GM23338 (cell line): ENCODE measurements around the gene SREK1IP1. TPM values are rescaled to one million over a fixed set of nuclear protein-coding genes. Genes with fewer than 3 reads are reported as not detected.

ENCODE experiments used
- ATAC-seq: fragments of 200-7000 bp; cut with Tn5 transposase; 3 replicates; pipeline ENCODE4 v1.9.1; 2020
- DNase-seq: peaks from one replicate; pipeline ENCODE4 v3.0.0-alpha.2; 2015; ENCODE audit warnings: low spot score
- H2AFZ ChIP-seq: fragments of 200-600 bp; sonication (generic); 2 replicates; pipeline ENCODE4 v1.8.0; 2016; ENCODE audit warnings: antibody characterized with exemption, mild to moderate bottlenecking, moderate library complexity
- H3F3A ChIP-seq: fragments of 200-600 bp; sonication (generic); replicated peaks from 2 replicates; pipeline ENCODE4 v1.8.0; 2017; ENCODE audit warnings: antibody characterized with exemption, mixed run types, low read depth
- H3K27ac ChIP-seq: fragments of 200-600 bp; sonication (generic); 2 replicates; pipeline ENCODE4 v1.6.1; 2016; ENCODE audit warnings: low read depth
- H3K27me3 ChIP-seq: fragments of 200-600 bp; sonication (generic); 2 replicates; pipeline ENCODE4 v1.8.0; 2016; ENCODE audit warnings: mild to moderate bottlenecking, mixed run types, moderate library complexity; ENCODE audit not compliant: insufficient read depth
- H3K36me3 ChIP-seq: fragments of 200-600 bp; sonication (generic); 2 replicates; pipeline ENCODE4 v1.8.0; 2016; ENCODE audit warnings: mild to moderate bottlenecking; ENCODE audit not compliant: insufficient read depth
- H3K4me1 ChIP-seq: fragments of 200-600 bp; sonication (generic); 2 replicates; pipeline ENCODE4 v1.8.0; 2016; ENCODE audit warnings: mild to moderate bottlenecking, moderate library complexity; ENCODE audit not compliant: insufficient read depth
- H3K4me2 ChIP-seq: fragments of 200-600 bp; sonication (generic); 2 replicates; pipeline ENCODE4 v1.7.1; 2017; ENCODE audit warnings: mixed run types
- H3K4me3 ChIP-seq: fragments of 200-600 bp; sonication (generic); 2 replicates; pipeline ENCODE4 v1.6.1; 2016; ENCODE audit warnings: mixed run types
- H3K79me2 ChIP-seq: fragments of 200-600 bp; sonication (generic); replicated peaks from 2 replicates; pipeline ENCODE4 v1.8.0; 2017; ENCODE audit warnings: mild to moderate bottlenecking; ENCODE audit not compliant: insufficient read depth
- H3K9me2 ChIP-seq: fragments of 200-600 bp; sonication (generic); 2 replicates; pipeline ENCODE4 v1.8.0; 2017; ENCODE audit not compliant: insufficient read depth
- H4K20me1 ChIP-seq: fragments of 200-600 bp; sonication (generic); replicated peaks from 2 replicates; pipeline ENCODE4 v1.8.0; 2017; ENCODE audit warnings: mild to moderate bottlenecking; ENCODE audit not compliant: insufficient read depth
- H3K27ac Mint-ChIP-seq: 2 replicates; pipeline ENCODE4 v1.8.0; 2020; ENCODE audit warnings: inconsistent platforms, mild to moderate bottlenecking, moderate library complexity, mixed read lengths
- H3K27me3 Mint-ChIP-seq: 3 replicates; pipeline ENCODE4 v1.8.0; 2022; ENCODE audit warnings: low read depth, mild to moderate bottlenecking, moderate library complexity, mixed read lengths, inconsistent platforms; ENCODE audit not compliant: insufficient read depth, poor library complexity
- H3K36me3 Mint-ChIP-seq: 3 replicates; pipeline ENCODE4 v1.8.0; 2021; ENCODE audit warnings: low read depth, mild to moderate bottlenecking, inconsistent platforms, moderate library complexity, mixed read lengths
- H3K4me1 Mint-ChIP-seq: 3 replicates; pipeline ENCODE4 v1.8.0; 2020; ENCODE audit warnings: mild to moderate bottlenecking, inconsistent platforms, mixed read lengths
- H3K4me3 Mint-ChIP-seq: 3 replicates; pipeline ENCODE4 v1.8.0; 2021; ENCODE audit warnings: moderate library complexity, mild to moderate bottlenecking, inconsistent platforms, mixed read lengths
- H3K9me3 Mint-ChIP-seq: 3 replicates; pipeline ENCODE4 v1.8.0; 2020; ENCODE audit warnings: moderate library complexity, mild to moderate bottlenecking, inconsistent platforms, mixed read lengths
- CTCF ChIP-seq, 2 experiments: fragments of 200-600 bp in 1 of 2; sonication (generic) in 1 of 2; conservative IDR thresholded peaks; 2 replicates each; pipeline versions ENCODE4 v1.5.1 to v1.6.1; 2016 to 2017; ENCODE audit warnings: antibody characterized with exemption in 2 of 2, low read depth in 2 of 2, mild to moderate bottlenecking in 2 of 2, moderate library complexity in 1 of 2
- EZH2phosphoT487 ChIP-seq: fragments of 200-600 bp; sonication (generic); IDR thresholded peaks from one replicate; pipeline ENCODE4 v1.8.1; 2018; ENCODE audit warnings: antibody characterized with exemption; ENCODE audit not compliant: unreplicated experiment
- JUNB ChIP-seq: IDR thresholded peaks from one replicate; pipeline ENCODE4 v1.6.1; 2016; ENCODE audit warnings: antibody characterized with exemption; ENCODE audit not compliant: unreplicated experiment
- POLR2AphosphoS5 ChIP-seq: IDR thresholded peaks from 2 replicates; pipeline ENCODE4 v1.6.1; 2016; ENCODE audit warnings: antibody characterized with exemption, low read depth
- REST ChIP-seq: IDR thresholded peaks from one replicate; pipeline ENCODE4 v1.6.1; 2018; ENCODE audit warnings: antibody characterized with exemption; ENCODE audit not compliant: unreplicated experiment
- STAT1 ChIP-seq: IDR thresholded peaks from one replicate; pipeline ENCODE4 v1.6.1; 2016; ENCODE audit warnings: antibody characterized with exemption; ENCODE audit not compliant: unreplicated experiment
- ZNF114 ChIP-seq: fragments of 250-450 bp; sonication (Bioruptor Pico); IDR thresholded peaks from 2 replicates; pipeline ENCODE4 v1.5.0; 2020; ENCODE audit warnings: mild to moderate bottlenecking, moderate library complexity
- ZNF462 ChIP-seq: fragments of 250-450 bp; sonication (Bioruptor Pico); IDR thresholded peaks from 2 replicates; pipeline ENCODE4 v1.5.0; 2020; ENCODE audit warnings: mild to moderate bottlenecking, moderate library complexity
- polyA plus RNA-seq: library from polyadenylated mRNA; unstranded; fragments of >200 nt; fragmentation: Nextera tagmentation; extraction: Ambion mirVana; gene quantifications from 2 replicates; pipeline ENCODE4 v1.2.1, GENCODE V29; 2016
- total RNA-seq: library from RNA; depleted of rRNA; stranded (reverse); fragments of >200 nt; shearing (Covaris generic); gene quantifications from 2 replicates; pipeline ENCODE4 v1.2.3, GENCODE V29; 2014

Gene SREK1IP1
- total and polyA plus RNA-seq, 2 experiments from 2014 or later: 16.7 to 137 TPM

- H3K27me3 ChIP-seq: no peaks in the 10 kb centered on the region
- H3K4me1 Mint-ChIP-seq: no peaks in the 10 kb centered on the region
- H2AFZ ChIP-seq: no peak overlapping the region
- H4K20me1 ChIP-seq: no peaks in the 10 kb centered on the region
- H3K36me3 ChIP-seq: no peaks in the 10 kb centered on the region; the same call in 1 of the 2 replicates
- H3K79me2 ChIP-seq: peaks cover 6% of the 10 kb centered on the region; the same call in 1 of the 2 replicates
- H3K4me1 ChIP-seq: no peaks in the 10 kb centered on the region
- H3F3A ChIP-seq: no peaks in the 10 kb centered on the region
- no peaks in the 10 kb centered on the region for H3K9me2 ChIP-seq
- no peak overlapping the region for H3K4me3 ChIP-seq
- DNase-seq (peak; percentile 88), ATAC-seq (peak; percentile 64)
- H3K4me3 Mint-ChIP-seq: no peak overlapping the region
- peaks cover 16% of the 10 kb centered on the region for H3K36me3 Mint-ChIP-seq
- H3K27ac Mint-ChIP-seq: no peak overlapping the region
- no peak overlapping the region for H3K27ac ChIP-seq
- no peaks in the 10 kb centered on the region for H3K27me3 Mint-ChIP-seq
- H3K4me2 ChIP-seq: no peak overlapping the region
- TF ChIP-seq CTCF (conservative IDR thresholded peaks at IDR 0.05; ENCODE audit: low read depth in 2 of 2) (peak; percentile 89 to 99), ZNF462 (CRISPR knock-in tag) (no peak)
- no peaks in the 10 kb centered on the region for H3K9me3 Mint-ChIP-seq
These were observed 16.0 kb upstream of the SREK1IP1 start for GRCh38 chr5:64784451-64785025.

GRCh38 chr5:64775291-64775690 lies 6.8 kb upstream of the SREK1IP1 start:
- ATAC-seq (no peak), DNase-seq (no peak)
- no peak overlapping the region for H3K4me3 Mint-ChIP-seq
- H3K4me1 Mint-ChIP-seq: peaks cover under 1% of the 10 kb centered on the region; the same call in 2 of the 3 replicates
- peaks cover 11% of the 10 kb centered on the region; the same call in 2 of the 3 replicates for H3K36me3 Mint-ChIP-seq
- Histone ChIP-seq H3K4me2 (no peak overlapping the region), H3K4me3 (no peak overlapping the region), H4K20me1 (no peaks in the 10 kb centered on the region; the same call in none of the 2 replicates), H3K36me3 (no peaks in the 10 kb centered on the region; the same call in 1 of the 2 replicates), H3K9me2 (no peaks in the 10 kb centered on the region), H2AFZ (no peak overlapping the region), H3K27me3 (no peaks in the 10 kb centered on the region), H3F3A (no peaks in the 10 kb centered on the region), H3K79me2 (peaks cover 47% of the 10 kb centered on the region), H3K4me1 (no peaks in the 10 kb centered on the region; the same call in 1 of the 2 replicates), H3K27ac (no peak overlapping the region)
- no peaks in the 10 kb centered on the region for H3K9me3 Mint-ChIP-seq
- no peaks in the 10 kb centered on the region for H3K27me3 Mint-ChIP-seq
- H3K27ac Mint-ChIP-seq: no peak overlapping the region
- TF ChIP-seq REST (no peak), POLR2AphosphoS5 (no peak), EZH2phosphoT487 (no peak), JUNB (no peak), ZNF114 (CRISPR knock-in tag) (no peak), STAT1 (no peak)
